Subcutaneous adipose tissue (tissue), 4 donors: Measurements from ENCODE around the gene CCDC102A. TPM values are rescaled to one million over a fixed set of nuclear protein-coding genes. Genes with fewer than 3 reads are reported as not detected.

Experiments
- total RNA-seq, 4 donors: library from RNA; depleted of rRNA; stranded (reverse); fragments of >200 nt; gene quantifications; one replicate each; pipeline ENCODE4 v1.1.0, GENCODE V29; 2016
- TF ChIP-seq, protein P1 (sequence below): fragments of 450-650 bp; IDR thresholded peaks from one replicate; pipeline ENCODE4 v1.5.1; 2016; ENCODE audit warnings: low read depth, mild to moderate bottlenecking, control low read depth, antibody characterized with exemption, moderate library complexity

Gene CCDC102A
- 1 to 10 TPM; 5.5 to 7.0 (median 6.2) TPM for total RNA-seq

DNA sequence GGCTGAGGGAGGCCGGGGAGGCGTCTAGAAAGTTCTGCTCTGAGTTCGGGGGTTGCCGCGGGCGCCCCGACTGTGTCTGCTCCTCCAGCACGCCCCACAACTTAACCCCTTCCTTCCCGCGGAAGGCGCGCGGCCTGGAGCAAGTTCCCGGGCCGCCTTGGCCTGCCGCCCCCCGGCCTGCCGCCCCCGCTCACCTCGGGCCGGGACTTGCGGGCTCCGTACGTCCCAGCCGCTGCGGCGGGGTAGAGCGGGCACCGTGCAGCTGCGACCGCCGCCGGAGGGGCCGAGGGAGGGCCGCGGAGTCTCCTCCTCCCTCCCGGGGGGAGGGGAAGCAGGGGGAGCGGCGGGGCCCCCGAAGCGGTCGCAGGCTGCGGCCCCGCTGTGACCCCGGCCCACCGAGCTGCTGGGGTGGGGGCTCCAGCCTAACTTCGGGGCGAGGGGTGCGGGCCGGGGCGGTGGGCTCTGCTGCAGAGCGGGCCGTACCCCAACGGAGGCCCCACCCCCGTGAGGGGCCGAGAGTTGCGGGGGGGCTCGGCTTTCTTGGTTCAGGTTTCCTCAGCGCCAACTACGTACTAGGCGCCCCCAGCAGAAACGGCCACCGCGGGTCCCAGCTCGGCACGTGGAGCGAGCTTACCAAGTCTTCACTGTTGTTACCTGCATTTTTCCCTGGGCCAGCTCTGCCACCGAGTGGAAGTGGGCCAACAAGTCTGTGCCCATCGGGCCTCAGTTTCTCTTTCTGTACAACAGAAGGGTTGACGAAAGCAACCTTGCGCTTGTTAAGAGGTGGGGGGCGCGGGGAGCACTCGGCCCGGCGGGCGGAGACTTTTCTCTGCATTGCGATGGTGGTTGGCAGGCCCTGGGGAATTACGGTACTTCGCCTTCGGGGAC lies at the start of gene CCDC102A:
Gene CCDC102A, minus strand, starts transcription at position 266 of the 888 bp plus-strand sequence. CDS start 7,394 bp downstream, outside the sequence.
- TF ChIP-seq, protein P1, sequence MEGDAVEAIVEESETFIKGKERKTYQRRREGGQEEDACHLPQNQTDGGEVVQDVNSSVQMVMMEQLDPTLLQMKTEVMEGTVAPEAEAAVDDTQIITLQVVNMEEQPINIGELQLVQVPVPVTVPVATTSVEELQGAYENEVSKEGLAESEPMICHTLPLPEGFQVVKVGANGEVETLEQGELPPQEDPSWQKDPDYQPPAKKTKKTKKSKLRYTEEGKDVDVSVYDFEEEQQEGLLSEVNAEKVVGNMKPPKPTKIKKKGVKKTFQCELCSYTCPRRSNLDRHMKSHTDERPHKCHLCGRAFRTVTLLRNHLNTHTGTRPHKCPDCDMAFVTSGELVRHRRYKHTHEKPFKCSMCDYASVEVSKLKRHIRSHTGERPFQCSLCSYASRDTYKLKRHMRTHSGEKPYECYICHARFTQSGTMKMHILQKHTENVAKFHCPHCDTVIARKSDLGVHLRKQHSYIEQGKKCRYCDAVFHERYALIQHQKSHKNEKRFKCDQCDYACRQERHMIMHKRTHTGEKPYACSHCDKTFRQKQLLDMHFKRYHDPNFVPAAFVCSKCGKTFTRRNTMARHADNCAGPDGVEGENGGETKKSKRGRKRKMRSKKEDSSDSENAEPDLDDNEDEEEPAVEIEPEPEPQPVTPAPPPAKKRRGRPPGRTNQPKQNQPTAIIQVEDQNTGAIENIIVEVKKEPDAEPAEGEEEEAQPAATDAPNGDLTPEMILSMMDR = no peak

GRCh38 chr16:57585051-57585687 lies 48.8 kb upstream of the CCDC102A start:
- TF ChIP-seq, protein P1 = no peak

GRCh38 chr16:57579361-57579665 lies 42.9 kb upstream of the CCDC102A start:
- TF ChIP-seq, protein P1 = no peak

GRCh38 chr16:57578521-57579360 lies 42.4 kb upstream of the CCDC102A start:
- TF ChIP-seq, protein P1 = no peak

GRCh38 chr16:57577691-57578224 lies 41.4 kb upstream of the CCDC102A start:
- TF ChIP-seq, protein P1 = no peak

DNA sequence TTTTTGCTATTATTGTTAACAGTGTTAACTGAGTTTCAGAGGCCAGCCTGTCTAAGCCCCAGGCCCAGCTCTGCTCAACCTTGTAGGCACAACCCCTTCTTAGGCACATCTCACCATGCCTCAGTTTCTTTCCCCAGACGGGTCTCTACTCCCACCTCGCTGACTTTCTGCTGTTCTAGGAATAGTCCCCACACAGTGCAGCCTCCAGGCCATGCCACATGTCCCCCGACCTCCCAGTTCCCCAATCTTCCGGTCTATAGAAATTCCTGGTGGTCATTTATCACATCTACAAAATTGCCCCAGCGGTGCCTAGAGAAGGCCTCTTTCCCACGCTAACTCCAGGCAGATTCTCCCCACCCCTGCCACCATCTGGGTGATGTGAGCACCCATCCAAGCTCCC lies 40.8 kb upstream of the CCDC102A start:
- TF ChIP-seq, protein P1 = no peak
